HCT116 (cell line): Measurements from ENCODE around the gene SMURF1. TPM values are rescaled to one million over a fixed set of nuclear protein-coding genes. Genes with fewer than 3 reads are reported as not detected.

Source experiments
- ATAC-seq: fragments of 200-7000 bp; cut with Tn5 transposase; 2 replicates; pipeline ENCODE4 v1.9.1; 2020; ENCODE audit warnings: mild to moderate bottlenecking, moderate library complexity
- BruUV-seq: library from RNA; stranded (reverse); fragments of 400-500 nt; replicated peaks from 2 replicates; lab custom pipeline; 2021; lab: Mats Ljungman, UMichigan
- CTCF ChIA-PET: fragments of 300-600 bp; sonication (Branson Sonifier 250); formaldehyde crosslinking; loops from one replicate; lab custom pipeline; 2021; ENCODE audit warnings: antibody characterized with exemption; lab: Charles Lee
- POLR2A ChIA-PET: fragments of 300-600, 350-600 bp; sonication (Branson Sonifier 250); formaldehyde crosslinking; loops from one replicate; lab custom pipeline; 2021; ENCODE audit warnings: antibody characterized with exemption; lab: Charles Lee
- RAD21 ChIA-PET, 2 experiments: fragments of 300-600 bp; sonication (Branson Sonifier 250); formaldehyde crosslinking; loops; one replicate each; lab custom pipeline; 2023; ENCODE audit warnings: low total read pairs in 2 of 2; ENCODE audit not compliant: uncharacterized antibody in 2 of 2, unreplicated experiment in 2 of 2, low non-redundant PET in 1 of 2; lab: Charles Lee
- DNase-seq: peaks from one replicate; pipeline ENCODE4 v3.0.0-alpha.2; 2010; ENCODE audit warnings: low read depth, low spot score
- H2AFZ ChIP-seq: fragments of 200-600 bp; shearing (Covaris generic), sonication (generic); 2 replicates; pipeline ENCODE4 v1.6.1; 2017; ENCODE audit warnings: low read depth, mixed run types, mixed read lengths, antibody characterized with exemption, low read length; ENCODE audit not compliant: poor library complexity, severe bottlenecking
- H3K27ac ChIP-seq: 2 replicates; pipeline ENCODE4 v1.5.1; 2012; ENCODE audit warnings: low read depth, low read length
- H3K27me3 ChIP-seq: fragments of 200-600 bp; sonication (generic); 2 replicates; pipeline ENCODE4 v1.6.1; 2016; ENCODE audit warnings: mixed run types, low read length, mixed read lengths; ENCODE audit not compliant: insufficient read depth
- H3K36me3 ChIP-seq, 2 experiments: fragments of 200-500 bp in 1 of 2; fragments of 200-600 bp in 1 of 2; sonication (Bioruptor generic) in 1 of 2; sonication (generic) in 1 of 2; 2 replicates each; pipeline versions ENCODE4 v1.5.1 to v1.6.1; 2014 to 2016; ENCODE audit warnings: low read length in 2 of 2, inconsistent platforms in 1 of 2, mixed read lengths in 1 of 2, mixed run types in 1 of 2; ENCODE audit not compliant: insufficient read depth in 2 of 2, control insufficient read depth in 1 of 2
- H3K4me1 ChIP-seq, 2 experiments: fragments of 200-600 bp in 1 of 2; sonication (generic) in 1 of 2; 2 replicates each; pipeline versions ENCODE4 v1.5.1 to v1.6.1; 2012 to 2017; ENCODE audit warnings: low read length in 2 of 2, inconsistent platforms in 1 of 2, mild to moderate bottlenecking in 1 of 2, mixed read lengths in 1 of 2, mixed run types in 1 of 2, moderate library complexity in 1 of 2; ENCODE audit not compliant: insufficient read depth in 2 of 2, control insufficient read depth in 1 of 2
- H3K4me2 ChIP-seq: fragments of 200-600 bp; sonication (generic); 2 replicates; pipeline ENCODE4 v1.6.1; 2017; ENCODE audit warnings: mixed run types, low read length, mixed read lengths
- H3K4me3 ChIP-seq, 2 experiments: fragments of 200-600 bp in 1 of 2; sonication (generic) in 1 of 2; replicated peaks in 1 of 2; 2 replicates each; pipeline ENCODE4 v1.5.1; 2011 to 2016; ENCODE audit warnings: low read length in 2 of 2, control low read depth in 1 of 2, low read depth in 1 of 2, mild to moderate bottlenecking in 1 of 2, mixed read lengths in 1 of 2, mixed run types in 1 of 2
- H3K79me2 ChIP-seq: fragments of 200-600 bp; sonication (generic); 2 replicates; pipeline ENCODE4 v1.6.1; 2017; ENCODE audit warnings: mild to moderate bottlenecking, mixed run types, low read length, moderate library complexity, mixed read lengths; ENCODE audit not compliant: insufficient read depth
- H3K9ac ChIP-seq: fragments of 200-600 bp; sonication (generic); 2 replicates; pipeline ENCODE4 v1.6.1; 2016; ENCODE audit warnings: low read length, mixed read lengths
- H3K9me2 ChIP-seq: fragments of 200-600 bp; sonication (generic), shearing (Covaris generic); 2 replicates; pipeline ENCODE4 v1.6.1; 2017; ENCODE audit warnings: mixed run types, mild to moderate bottlenecking, moderate library complexity; ENCODE audit not compliant: insufficient read depth
- H3K9me3 ChIP-seq, 2 experiments: fragments of 200-500 bp in 1 of 2; fragments of 200-600 bp in 1 of 2; sonication (Bioruptor generic) in 1 of 2; sonication (generic) in 1 of 2; 2 replicates each; pipeline ENCODE4 v1.6.1; 2014 to 2017; ENCODE audit warnings: low read length in 2 of 2, mixed read lengths in 2 of 2, inconsistent platforms in 1 of 2, low read depth in 1 of 2, mild to moderate bottlenecking in 1 of 2, mixed run types in 1 of 2, moderate library complexity in 1 of 2; ENCODE audit not compliant: control insufficient read depth in 1 of 2, insufficient read depth in 1 of 2
- H4K20me1 ChIP-seq: fragments of 200-600 bp; sonication (generic), shearing (Covaris generic); 2 replicates; pipeline ENCODE4 v1.6.1; 2017; ENCODE audit warnings: mixed run types, mild to moderate bottlenecking, moderate library complexity; ENCODE audit not compliant: insufficient read depth
- ATF3 ChIP-seq: IDR thresholded peaks from 2 replicates; pipeline ENCODE4 v1.6.1; 2012
- CBX3 ChIP-seq: IDR thresholded peaks from 2 replicates; pipeline ENCODE4 v1.6.1; 2012; ENCODE audit warnings: low read depth
- CEBPB ChIP-seq: IDR thresholded peaks from 2 replicates; pipeline ENCODE4 v1.6.1; 2012; ENCODE audit warnings: low read depth
- ELF1 ChIP-seq: IDR thresholded peaks from 2 replicates; pipeline ENCODE4 v1.6.1; 2012; ENCODE audit warnings: low read depth, borderline replicate concordance
- EZH2 ChIP-seq: fragments of 200-600 bp; sonication (generic); IDR thresholded peaks from 2 replicates; pipeline ENCODE4 v1.6.1; 2017; ENCODE audit warnings: antibody characterized with exemption, mixed run types
- EZH2phosphoT487 ChIP-seq: fragments of 200-600 bp; IDR thresholded peaks from 2 replicates; pipeline ENCODE4 v1.6.1; 2018; ENCODE audit warnings: antibody characterized with exemption, borderline replicate concordance
- FOSL1 ChIP-seq: IDR thresholded peaks from 2 replicates; pipeline ENCODE4 v1.6.1; 2012; ENCODE audit warnings: low read depth
- JUND ChIP-seq: IDR thresholded peaks from 2 replicates; pipeline ENCODE4 v1.6.1; 2012
- POLR2A ChIP-seq: IDR thresholded peaks from 2 replicates; pipeline ENCODE4 v1.7.0; 2011; ENCODE audit warnings: borderline replicate concordance; ENCODE audit not compliant: insufficient read depth, insufficient read length; ENCODE audit errors: extremely low read depth
- RAD21 ChIP-seq: IDR thresholded peaks from 2 replicates; pipeline ENCODE4 v1.6.1; 2012; ENCODE audit warnings: low read depth, mild to moderate bottlenecking
- REST ChIP-seq: IDR thresholded peaks from 2 replicates; pipeline ENCODE4 v1.6.1; 2012; ENCODE audit warnings: low read depth
- SIN3A ChIP-seq: IDR thresholded peaks from 2 replicates; pipeline ENCODE4 v1.6.1; 2012; ENCODE audit warnings: low read depth
- SP1 ChIP-seq: IDR thresholded peaks from 2 replicates; pipeline ENCODE4 v1.6.1; 2012; ENCODE audit warnings: low read depth
- SRF ChIP-seq: IDR thresholded peaks from 2 replicates; pipeline ENCODE4 v1.6.1; 2012; ENCODE audit warnings: low read depth
- TCF7L2 ChIP-seq: IDR thresholded peaks from 2 replicates; pipeline ENCODE4 v1.7.0; 2011; ENCODE audit warnings: borderline replicate concordance, inconsistent platforms; ENCODE audit not compliant: insufficient read depth, insufficient read length; ENCODE audit errors: extremely low read depth
- YY1 ChIP-seq: IDR thresholded peaks from 2 replicates; pipeline ENCODE4 v1.6.1; 2011; ENCODE audit warnings: low read length, low read depth, moderate library complexity, mild to moderate bottlenecking; ENCODE audit not compliant: insufficient replicate concordance; ENCODE audit errors: extremely low read depth
- ZBTB33 ChIP-seq: IDR thresholded peaks from 2 replicates; pipeline ENCODE4 v1.6.1; 2011; ENCODE audit warnings: mild to moderate bottlenecking, low read length, moderate library complexity; ENCODE audit not compliant: insufficient replicate concordance; ENCODE audit errors: extremely low read depth
- ZFX ChIP-seq: fragments of 450-650 bp; IDR thresholded peaks from 2 replicates; pipeline ENCODE4 v1.6.1; 2017
- intact Hi-C: fragments of 100-400 bp; cut with micrococcal nuclease; formaldehyde crosslinking; loops from 2 replicates; pipeline ENCODE4 v1.10.0; 2022
- total RNA-seq: library from RNA; stranded (reverse); gene quantifications from one replicate; pipeline ENCODE4 v1.2.1, GENCODE V29; 2021; ENCODE audit not compliant: unreplicated experiment

SMURF1 gene
- total RNA-seq, 1 experiment from 2014 or later: 24.6 TPM

GRCh38 chr7:99020413-99020715 lies 123.5 kb downstream of the SMURF1 start:
- CTCF ChIA-PET: no interaction called here

More at GRCh38 chr7:99020413-99020715, 123.5 kb downstream of the SMURF1 start:
- intact Hi-C loops: no loop called here
- no peaks in the 10 kb centered on the region; the same call in none of the 2 replicates for H4K20me1 ChIP-seq
- no peaks in the 10 kb centered on the region for H3K9me2 ChIP-seq
- no peak overlapping the region for H3K4me2 ChIP-seq
- ChIA-PET RAD21 (no interaction called here), POLR2A (no interaction called here)
- H3K9me3 ChIP-seq: no peaks in the 10 kb centered on the region
- TF ChIP-seq REST (no peak), SIN3A (no peak), ELF1 (no peak), EZH2 (no peak), FOSL1 (no peak), CEBPB (no peak), ZFX (no peak), POLR2A (no peak), ZBTB33 (no peak), TCF7L2 (no peak), JUND (no peak), EZH2phosphoT487 (no peak), SP1 (no peak), RAD21 (no peak), ATF3 (no peak), YY1 (no peak), SRF (no peak), CBX3 (no peak)
- DNase-seq: no peak
- H3K4me1 ChIP-seq: peaks cover 0 to 4% of the 10 kb centered on the region in 2 experiments; a peak in 1 of 4 replicates
- ATAC-seq: no peak
- peaks cover 4 to 10% of the 10 kb centered on the region in 2 experiments; a peak in 2 of 4 replicates for H3K36me3 ChIP-seq
- no peak overlapping the region for H3K4me3 ChIP-seq
- H2AFZ ChIP-seq: no peak overlapping the region
- H3K27ac ChIP-seq: no peak overlapping the region
- no peaks in the 10 kb centered on the region for H3K27me3 ChIP-seq
- no peaks in the 10 kb centered on the region for H3K79me2 ChIP-seq
- BruUV-seq: no TSS peak
- no peak overlapping the region for H3K9ac ChIP-seq
